Activated CD4-positive, alpha-beta T cell treated with anti-CD3 and anti-CD28 coated beads, Interleukin-2, amount 10 ng/mL, durations not matched to agents 24 days and 14 days (primary cell): ENCODE results near the gene FOLR1. TPM values are rescaled to one million over a fixed set of nuclear protein-coding genes. Genes with fewer than 3 reads are reported as not detected.
A peak's percentile ranks its signal among the peaks of the same experiment; 100 is the strongest.
"Not testable (repeated sequence)": the region's sequence is repeated elsewhere in the genome, so short reads cannot be mapped to it uniquely, and the experiment has no call there.

ENCODE experiments used
- DNase-seq: peaks from one replicate; pipeline ENCODE4 v3.0.0; 2022
- H3K27ac Mint-ChIP-seq: one replicate; pipeline ENCODE4 v1.8.0; 2022; ENCODE audit warnings: mild to moderate bottlenecking, mixed read lengths
- H3K27me3 Mint-ChIP-seq: one replicate; pipeline ENCODE4 v1.8.0; 2022; ENCODE audit warnings: mixed read lengths
- H3K36me3 Mint-ChIP-seq: one replicate; pipeline ENCODE4 v1.8.0; 2022; ENCODE audit warnings: low read depth, mild to moderate bottlenecking, mixed read lengths
- H3K4me1 Mint-ChIP-seq: one replicate; pipeline ENCODE4 v1.8.0; 2021; ENCODE audit warnings: mixed read lengths
- H3K4me3 Mint-ChIP-seq: one replicate; pipeline ENCODE4 v1.8.0; 2022; ENCODE audit warnings: mild to moderate bottlenecking, moderate library complexity, mixed read lengths
- H3K9me3 Mint-ChIP-seq: one replicate; pipeline ENCODE4 v1.8.0; 2021; ENCODE audit warnings: mixed read lengths
- intact Hi-C: fragments of 100-400 bp; cut with micrococcal nuclease; formaldehyde crosslinking; loops from one replicate; pipeline ENCODE4 v1.15.1; 2023
- total RNA-seq: library from RNA; stranded (reverse); gene quantifications from 2 replicates; pipeline ENCODE4 v1.2.3, GENCODE V29; 2022

The FOLR1 gene
- total RNA-seq, 1 donor from 2014 or later: not detected

- H3K4me3 Mint-ChIP-seq, H3K27ac Mint-ChIP-seq, DNase-seq, H3K36me3 Mint-ChIP-seq, H3K9me3 Mint-ChIP-seq, intact Hi-C loops, H3K4me1 Mint-ChIP-seq: not testable (repeated sequence)
- H3K27me3 Mint-ChIP-seq: peaks cover 11% of the 10 kb centered on the region
These were observed 19.9 kb upstream of the FOLR1 start for GRCh38 chr11:72172043-72172442.

GRCh38 chr11:72173291-72173690 lies 18.6 kb upstream of the FOLR1 start:
- H3K36me3 Mint-ChIP-seq: no peaks in the 10 kb centered on the region
- no peak overlapping the region for H3K4me3 Mint-ChIP-seq
- intact Hi-C loops: no loop called here
- no peaks in the 10 kb centered on the region for H3K4me1 Mint-ChIP-seq
- DNase-seq: no peak
- peaks cover 11% of the 10 kb centered on the region for H3K27me3 Mint-ChIP-seq
- H3K9me3 Mint-ChIP-seq: no peaks in the 10 kb centered on the region
- no peak overlapping the region for H3K27ac Mint-ChIP-seq

- Mint-ChIP-seq H3K27me3 (peaks cover 10% of the 10 kb centered on the region), H3K27ac (peak overlapping the region; percentile 35), H3K9me3 (no peaks in the 10 kb centered on the region), H3K4me1 (no peaks in the 10 kb centered on the region), H3K36me3 (no peaks in the 10 kb centered on the region), H3K4me3 (no peak overlapping the region)
- DNase-seq: no peak
- intact Hi-C loops: no loop called here
These were observed 17.5 kb upstream of the FOLR1 start for GRCh38 chr11:72174302-72175070.

- Mint-ChIP-seq H3K9me3 (no peaks in the 10 kb centered on the region), H3K4me3 (no peak overlapping the region), H3K36me3 (no peaks in the 10 kb centered on the region), H3K27ac (no peak overlapping the region), H3K27me3 (peaks cover 18% of the 10 kb centered on the region), H3K4me1 (peaks cover 3% of the 10 kb centered on the region)
- intact Hi-C loops: no loop called here
- DNase-seq: no peak
These were observed 14.3 kb upstream of the FOLR1 start for GRCh38 chr11:72177656-72178055.

- DNase-seq: no peak
- Mint-ChIP-seq H3K9me3 (no peaks in the 10 kb centered on the region), H3K4me3 (no peak overlapping the region), H3K36me3 (no peaks in the 10 kb centered on the region), H3K27ac (no peak overlapping the region), H3K27me3 (peaks cover 23% of the 10 kb centered on the region), H3K4me1 (peaks cover 5% of the 10 kb centered on the region)
- intact Hi-C loops: no loop called here
These were observed 12.7 kb upstream of the FOLR1 start for GRCh38 chr11:72179049-72179803.

- Mint-ChIP-seq H3K4me1 (peaks cover 5% of the 10 kb centered on the region), H3K9me3 (no peaks in the 10 kb centered on the region), H3K36me3 (no peaks in the 10 kb centered on the region), H3K4me3 (no peak overlapping the region), H3K27me3 (peaks cover 22% of the 10 kb centered on the region), H3K27ac (peak overlapping the region; percentile 6)
- intact Hi-C loops: loop anchor here (5.0 kb wide), 1 partner anchor 153 kb away; no protein-coding TSS in a partner anchor
- DNase-seq: no peak
These were observed 12.0 kb upstream of the FOLR1 start for GRCh38 chr11:72179804-72180396.

- not testable (repeated sequence) for H3K9me3 Mint-ChIP-seq, DNase-seq, H3K27ac Mint-ChIP-seq, H3K4me3 Mint-ChIP-seq, H3K4me1 Mint-ChIP-seq, H3K36me3 Mint-ChIP-seq
- peaks cover 19% of the 10 kb centered on the region for H3K27me3 Mint-ChIP-seq
- intact Hi-C loops: loop anchor here (5.0 kb wide), 1 partner anchor 154 kb away; no protein-coding TSS in a partner anchor
These were observed 10.9 kb upstream of the FOLR1 start for GRCh38 chr11:72180892-72181552.

DNA sequence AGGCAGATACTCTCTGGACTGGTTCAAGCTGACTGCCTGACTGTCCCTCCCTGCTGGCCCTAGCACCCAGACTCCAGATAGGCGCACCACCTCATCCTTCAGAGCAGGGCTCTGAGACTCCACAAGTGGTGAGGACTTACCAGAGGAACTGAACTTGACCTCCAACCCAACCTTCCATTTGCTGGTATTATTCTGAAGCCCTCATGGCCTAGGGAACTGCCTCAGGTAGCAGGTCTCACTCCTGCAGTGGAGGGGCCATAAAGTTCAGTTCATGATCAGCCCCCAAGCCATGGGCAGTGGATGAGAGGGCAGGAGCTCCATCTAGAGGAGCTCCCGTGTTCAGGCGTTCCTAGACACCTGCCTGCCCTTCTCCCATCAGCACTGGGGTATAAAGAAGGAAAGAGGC lies 10.4 kb upstream of the FOLR1 start:
- H3K27me3 Mint-ChIP-seq: peaks cover 17% of the 10 kb centered on the region
- not testable (repeated sequence) for H3K27ac Mint-ChIP-seq, H3K36me3 Mint-ChIP-seq, H3K4me1 Mint-ChIP-seq, DNase-seq, H3K4me3 Mint-ChIP-seq, H3K9me3 Mint-ChIP-seq
- intact Hi-C loops: loop anchor here (5.0 kb wide), 1 partner anchor 154 kb away; no protein-coding TSS in a partner anchor

GRCh38 chr11:72188267-72188666 lies 3.7 kb upstream of the FOLR1 start:
- H3K9me3 Mint-ChIP-seq: no peaks in the 10 kb centered on the region
- no peak for DNase-seq
- no peak overlapping the region for H3K4me3 Mint-ChIP-seq
- peaks cover 5% of the 10 kb centered on the region for H3K27me3 Mint-ChIP-seq
- H3K36me3 Mint-ChIP-seq: no peaks in the 10 kb centered on the region
- peaks cover 2% of the 10 kb centered on the region for H3K4me1 Mint-ChIP-seq
- intact Hi-C loops: no loop called here
- H3K27ac Mint-ChIP-seq: no peak overlapping the region

- no peaks in the 10 kb centered on the region for H3K4me1 Mint-ChIP-seq
- intact Hi-C loops: no loop called here
- H3K36me3 Mint-ChIP-seq: no peaks in the 10 kb centered on the region
- no peak for DNase-seq
- no peak overlapping the region for H3K27ac Mint-ChIP-seq
- no peak overlapping the region for H3K4me3 Mint-ChIP-seq
- H3K27me3 Mint-ChIP-seq: no peaks in the 10 kb centered on the region
- H3K9me3 Mint-ChIP-seq: no peaks in the 10 kb centered on the region
These were observed 2.3 kb upstream of the FOLR1 start for GRCh38 chr11:72189455-72190250.

GRCh38 chr11:72190631-72191071 lies 1.3 kb upstream of the FOLR1 start:
- Mint-ChIP-seq H3K27ac (no peak overlapping the region), H3K4me3 (no peak overlapping the region), H3K36me3 (no peaks in the 10 kb centered on the region), H3K4me1 (no peaks in the 10 kb centered on the region), H3K9me3 (no peaks in the 10 kb centered on the region), H3K27me3 (no peaks in the 10 kb centered on the region)
- no peak for DNase-seq
- intact Hi-C loops: no loop called here

GRCh38 chr11:72195518-72196270 lies 3.8 kb downstream of the FOLR1 start:
- Mint-ChIP-seq H3K36me3 (no peaks in the 10 kb centered on the region), H3K9me3 (no peaks in the 10 kb centered on the region), H3K4me1 (no peaks in the 10 kb centered on the region), H3K27ac (no peak overlapping the region), H3K27me3 (no peaks in the 10 kb centered on the region), H3K4me3 (no peak overlapping the region)
- intact Hi-C loops: no loop called here
- no peak for DNase-seq
